Fibroblast of skin of left biceps (primary cell): Measurements from ENCODE around the gene CIAPIN1.

ENCODE experiments used
- DNase-seq, 2 experiments: peaks; one replicate each; pipeline ENCODE4 v3.0.0-alpha.2; 2013; ENCODE audit warnings: low read depth in 2 of 2

Gene CIAPIN1

DNA sequence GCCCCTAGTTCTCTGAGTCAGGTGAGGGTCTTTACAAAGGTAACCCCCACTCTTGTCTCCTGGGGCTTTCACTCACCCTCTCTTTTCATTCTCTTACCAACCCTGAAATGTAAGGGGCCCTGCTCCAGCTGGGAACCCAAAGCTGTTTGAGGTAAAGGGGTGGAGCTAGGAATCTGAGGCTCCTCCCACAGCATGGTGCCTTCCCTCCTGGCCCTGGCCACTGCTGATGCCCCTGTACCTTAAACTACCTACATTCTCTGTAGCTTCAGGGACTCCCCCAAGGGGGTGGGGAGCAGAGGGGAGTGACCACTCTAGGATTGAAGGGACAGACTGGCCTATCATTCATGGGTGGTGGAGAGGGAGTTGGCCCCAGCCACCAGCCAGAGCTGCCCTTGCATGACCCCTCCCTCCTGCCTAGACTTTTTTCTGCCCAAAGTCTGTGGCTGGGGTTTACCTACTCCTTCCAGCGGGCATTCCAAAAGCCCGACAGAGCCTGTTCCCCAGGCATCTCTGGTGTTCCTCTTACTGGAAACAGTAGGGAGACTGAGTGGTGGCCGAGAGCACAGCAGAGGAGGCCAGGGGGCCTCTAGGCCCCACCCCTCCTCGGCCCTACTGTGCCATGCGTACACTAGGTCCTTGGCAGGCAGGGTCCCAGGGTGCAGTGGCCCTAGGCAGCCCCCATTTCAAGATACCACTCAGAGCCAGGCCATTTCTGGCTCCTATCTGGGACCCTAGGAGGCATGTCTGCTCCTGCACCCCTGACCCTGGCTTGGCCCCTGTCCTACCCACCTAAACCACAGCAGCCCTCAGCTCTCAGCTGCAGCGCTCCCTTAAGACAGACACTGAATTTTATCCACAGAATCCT is 29.6 kb upstream of the CIAPIN1 start:
- DNase-seq, result no peak

DNA sequence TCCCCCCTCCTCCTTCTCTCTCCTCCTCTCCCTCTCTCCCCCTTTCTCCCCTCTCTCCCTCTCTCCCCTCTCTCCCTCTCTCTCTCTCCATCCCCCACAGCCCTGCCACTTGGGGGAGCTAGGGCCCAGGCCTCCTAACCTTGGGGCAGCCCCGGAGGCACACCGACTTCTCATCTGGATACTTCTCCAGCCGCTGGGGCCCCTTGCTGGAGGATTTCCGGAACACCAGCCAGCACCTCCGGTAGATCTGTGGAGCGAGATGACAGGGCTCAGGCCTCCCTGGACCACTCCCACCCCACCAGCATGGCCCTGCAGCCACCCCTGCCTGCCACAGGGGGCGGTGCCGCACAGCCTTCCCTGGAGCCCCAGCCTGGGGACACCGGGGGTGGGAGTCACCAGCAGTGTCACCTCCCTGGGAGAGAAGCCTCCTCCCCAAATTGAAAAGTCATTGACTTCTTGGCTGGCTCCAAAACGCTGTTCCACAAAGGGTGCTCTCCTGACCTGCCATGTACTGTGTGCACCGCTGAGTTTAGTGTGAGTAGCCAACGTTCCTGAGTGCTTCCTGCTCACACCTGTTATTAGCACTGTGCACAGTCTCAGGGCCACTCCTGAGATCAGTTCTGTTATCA is 28.6 kb upstream of the CIAPIN1 start:
- no peak for DNase-seq

DNA sequence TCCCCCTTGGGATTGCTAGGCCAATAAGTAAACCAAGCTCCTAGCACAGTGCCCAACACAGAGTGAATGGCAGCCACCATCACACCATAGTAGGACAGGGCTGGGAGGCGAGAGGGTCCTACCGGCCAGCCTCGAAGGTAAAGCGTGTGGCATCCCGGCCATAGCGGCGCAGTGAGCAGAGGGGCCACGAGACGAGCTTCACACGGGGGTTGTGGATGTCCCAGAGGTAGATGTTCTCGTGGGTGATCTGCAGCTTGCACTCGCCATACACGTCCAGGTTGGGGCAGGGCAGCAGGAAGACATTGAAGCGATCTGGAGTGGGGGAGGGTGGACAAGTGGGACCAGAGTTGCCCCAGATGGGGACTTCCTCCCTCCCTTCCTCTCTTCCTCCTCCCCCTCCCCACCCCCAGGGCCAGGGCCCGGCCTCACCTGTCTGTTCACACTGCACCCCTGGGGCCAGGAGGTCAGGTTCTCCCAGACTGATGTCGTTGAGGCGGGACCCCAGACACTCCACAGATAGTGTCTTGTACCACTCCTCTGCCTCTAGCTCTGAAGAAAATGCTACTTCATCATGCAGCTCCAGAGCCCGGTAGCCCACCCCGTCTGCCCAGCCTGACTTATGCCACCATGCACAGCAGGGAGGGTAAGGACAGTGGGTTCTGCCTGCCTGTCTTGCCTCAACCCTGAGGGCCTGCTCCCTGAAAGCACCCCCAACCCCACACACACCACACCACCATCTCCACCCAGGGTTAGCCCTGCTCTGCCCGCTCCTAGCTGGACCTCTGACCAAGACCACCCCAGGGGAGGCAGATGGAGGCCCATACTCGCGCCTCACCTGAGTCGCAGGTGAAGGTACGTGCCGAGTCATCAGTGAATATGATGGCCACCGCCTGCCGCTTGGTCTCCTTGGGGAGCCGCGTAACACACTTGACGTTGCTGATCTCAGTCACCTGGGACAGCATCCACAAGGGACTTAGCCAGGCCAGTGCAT is 27.8 kb upstream of the CIAPIN1 start:
- no peak for DNase-seq

DNA sequence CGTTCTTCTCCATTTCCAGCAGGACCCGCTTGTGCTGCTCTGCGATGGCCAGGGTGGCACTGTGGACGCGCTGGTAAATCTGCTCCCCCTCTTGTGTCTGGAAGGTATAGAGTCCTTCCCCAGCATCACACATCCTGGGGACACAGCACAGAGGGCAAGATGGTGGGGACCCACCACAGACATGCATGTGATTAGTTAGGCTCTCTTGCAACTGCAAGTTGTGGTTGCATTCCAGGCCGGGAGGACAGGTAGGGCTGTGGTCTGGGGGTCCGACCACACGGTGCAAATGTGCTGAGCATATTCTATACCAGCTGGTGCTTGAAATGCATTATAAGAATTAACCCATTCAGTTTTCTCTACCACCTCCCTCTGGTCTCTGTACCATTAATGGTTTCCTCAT is 26.7 kb upstream of the CIAPIN1 start:
- DNase-seq, result no peak

DNA sequence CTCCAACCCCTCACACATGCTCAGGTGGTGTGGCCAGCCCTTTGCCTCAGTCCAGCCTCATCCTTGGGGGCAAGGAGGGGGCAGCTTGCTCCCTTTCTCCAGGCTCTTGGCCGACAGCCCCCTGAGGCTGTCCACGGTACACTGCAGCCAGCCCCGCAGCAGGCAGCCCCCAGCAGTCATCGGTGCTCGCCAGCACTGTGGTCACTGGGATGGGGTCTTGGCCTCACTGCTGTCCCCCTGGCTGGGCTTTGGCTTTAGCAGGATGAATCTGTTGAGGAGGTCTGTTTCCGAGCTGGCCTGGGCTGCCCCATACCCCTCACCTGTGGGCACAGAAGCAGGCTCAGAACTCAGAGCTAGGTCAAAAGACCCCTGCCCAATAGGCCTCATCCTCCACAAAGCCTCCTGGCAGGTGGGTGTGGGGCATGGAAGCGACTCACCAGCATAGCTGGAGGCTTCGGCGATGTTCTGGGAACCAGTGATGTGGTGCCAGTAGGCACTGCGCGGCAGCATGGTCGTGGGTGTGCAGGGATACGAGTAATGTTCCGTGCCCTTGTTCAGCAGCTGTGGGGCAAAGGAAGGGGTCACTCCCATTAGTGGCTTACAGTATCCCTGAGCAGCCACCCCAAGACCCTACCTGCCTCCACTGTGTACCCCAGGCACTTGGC is 26.1 kb upstream of the CIAPIN1 start:
- DNase-seq, result no peak

DNA sequence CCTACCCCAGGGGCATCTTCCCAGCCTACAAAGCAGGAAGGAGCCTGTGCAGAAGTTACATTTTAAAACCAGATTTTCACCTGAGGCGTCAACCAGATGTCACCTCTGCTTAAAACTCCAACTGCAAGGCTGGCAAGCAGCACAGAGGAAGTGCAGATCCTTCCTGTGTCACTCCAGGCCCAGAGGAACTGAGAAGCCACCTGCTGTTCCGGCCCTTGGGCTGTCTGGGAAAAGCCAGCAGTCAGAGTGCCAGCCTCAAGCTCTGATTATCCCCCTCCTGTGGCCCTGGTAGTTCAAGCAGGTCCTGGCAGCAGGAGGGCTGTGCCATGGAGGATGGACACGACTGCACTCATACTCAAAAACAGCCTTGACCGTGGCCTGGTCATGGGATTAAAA is 25.5 kb upstream of the CIAPIN1 start:
- DNase-seq, result no peak

DNA sequence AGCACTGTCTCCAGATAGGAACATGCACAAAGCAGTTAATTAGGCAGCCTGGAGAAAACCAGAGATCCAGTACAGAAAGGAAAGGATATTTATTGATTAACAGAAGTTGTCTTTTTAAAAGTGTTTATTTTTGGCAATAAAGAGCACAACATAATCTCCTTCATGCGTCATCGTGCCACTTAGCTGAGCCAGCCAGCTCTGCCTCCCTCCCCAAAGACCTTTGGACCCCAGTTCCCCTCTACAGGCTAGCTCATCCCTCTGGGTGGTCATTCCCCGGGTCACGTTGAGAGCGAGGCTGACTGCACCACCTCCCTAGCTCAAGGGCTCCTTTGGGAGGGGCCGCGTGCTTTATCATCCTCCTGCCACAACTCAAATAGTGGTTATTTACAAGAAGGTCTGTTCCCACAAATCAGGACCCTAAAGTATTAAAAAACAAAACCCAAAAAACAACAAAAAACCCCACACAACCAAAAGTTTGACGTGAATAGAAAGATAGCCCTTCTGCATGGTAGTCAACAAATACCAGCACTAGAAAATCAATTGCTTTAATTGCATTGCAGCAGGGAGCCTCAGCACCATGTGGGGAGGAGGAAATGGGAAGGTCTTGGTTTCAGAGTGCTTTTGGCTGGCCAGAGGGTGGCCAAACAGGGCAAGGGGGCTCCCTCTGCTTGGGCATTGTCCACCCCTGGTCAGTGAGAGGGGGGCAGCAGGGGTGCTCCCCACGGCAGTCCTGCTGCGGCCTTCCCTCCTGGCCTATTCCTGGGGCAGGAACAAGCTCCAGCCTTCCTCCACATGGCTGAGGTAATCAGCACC is 24.9 kb upstream of the CIAPIN1 start:
- DNase-seq, result no peak

DNA sequence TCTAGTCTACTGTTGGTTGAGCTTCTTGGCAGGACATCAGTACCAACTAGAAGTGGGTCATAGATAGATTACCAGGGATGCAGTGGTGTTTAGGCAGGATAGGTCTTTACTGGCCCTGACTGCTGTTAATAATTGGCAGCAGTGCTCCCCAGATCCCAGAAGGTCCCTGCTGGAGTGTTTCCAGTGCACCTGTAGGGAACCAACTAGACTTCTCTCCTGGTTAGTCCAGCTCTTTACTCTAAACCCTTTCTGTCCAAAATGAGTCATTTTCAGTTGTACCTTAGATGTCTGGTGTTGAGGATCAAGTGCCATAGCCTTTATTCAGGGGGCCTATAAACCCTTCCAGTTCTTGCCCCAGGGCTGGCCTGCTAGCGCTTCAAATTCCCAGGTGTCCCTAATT is 24.0 kb upstream of the CIAPIN1 start:
- DNase-seq, result no peak

DNA sequence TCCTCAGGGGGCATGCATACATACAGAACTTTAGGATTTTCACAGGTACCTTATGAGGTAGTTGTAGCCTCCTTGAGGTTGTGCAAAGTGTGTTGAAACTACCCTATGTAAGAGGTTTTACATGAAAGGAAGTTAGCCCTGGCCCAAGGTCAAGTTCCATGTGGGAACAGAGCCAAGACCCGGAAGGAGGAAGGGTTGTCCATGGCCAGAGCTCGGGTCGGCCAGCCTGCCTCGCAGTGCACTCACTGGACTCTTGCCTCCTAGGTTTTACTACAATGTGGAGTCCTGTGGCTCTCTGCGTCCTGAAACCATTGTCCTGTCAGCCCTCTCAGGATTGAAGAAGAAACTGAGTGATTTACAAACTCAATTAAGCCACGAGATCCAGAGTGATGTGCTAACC is 23.5 kb upstream of the CIAPIN1 start:
- no peak for DNase-seq

DNA sequence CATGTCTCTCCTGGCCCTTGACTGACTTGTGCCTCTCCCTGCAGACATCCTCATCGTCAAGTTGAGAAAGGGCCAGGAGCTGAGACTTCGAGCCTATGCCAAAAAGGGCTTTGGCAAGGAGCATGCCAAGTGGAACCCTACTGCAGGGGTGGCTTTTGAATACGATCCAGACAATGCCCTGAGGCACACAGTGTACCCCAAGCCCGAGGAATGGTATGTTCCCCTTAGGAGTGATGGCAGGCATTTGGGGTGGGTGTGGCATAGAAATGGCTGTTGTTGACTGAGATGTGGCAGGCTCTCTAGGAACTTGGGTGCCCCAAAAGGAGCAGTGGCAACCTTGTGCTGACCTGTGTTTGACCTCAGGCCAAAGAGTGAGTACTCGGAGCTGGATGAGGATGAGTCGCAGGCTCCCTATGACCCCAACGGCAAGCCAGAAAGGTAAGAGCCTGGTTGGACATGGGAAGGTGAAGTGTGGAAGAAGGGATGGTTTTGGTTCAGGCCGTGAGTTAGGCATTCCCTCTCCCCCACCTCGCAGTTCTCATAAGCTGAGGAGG is 22.8 kb upstream of the CIAPIN1 start:
- no peak for DNase-seq

DNA sequence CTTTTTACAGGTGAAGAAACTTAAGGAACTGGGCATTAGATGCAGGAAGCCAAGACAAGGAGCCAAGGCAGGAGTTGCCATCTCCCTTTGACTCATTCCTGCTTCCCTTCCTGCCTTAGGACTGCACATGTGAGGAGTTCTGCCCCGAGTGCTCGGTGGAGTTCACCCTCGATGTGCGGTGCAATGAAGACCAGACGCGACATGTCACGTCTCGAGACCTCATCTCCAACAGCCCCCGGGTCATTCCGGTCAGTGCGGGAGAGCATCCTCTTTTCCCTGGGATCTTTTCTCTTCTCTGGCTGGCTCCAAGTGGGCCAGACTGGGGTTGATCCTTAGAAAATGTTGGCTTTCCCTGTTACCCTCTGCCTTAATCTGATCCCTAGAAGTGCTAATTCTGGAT is 21.9 kb upstream of the CIAPIN1 start:
- no peak for DNase-seq

DNA sequence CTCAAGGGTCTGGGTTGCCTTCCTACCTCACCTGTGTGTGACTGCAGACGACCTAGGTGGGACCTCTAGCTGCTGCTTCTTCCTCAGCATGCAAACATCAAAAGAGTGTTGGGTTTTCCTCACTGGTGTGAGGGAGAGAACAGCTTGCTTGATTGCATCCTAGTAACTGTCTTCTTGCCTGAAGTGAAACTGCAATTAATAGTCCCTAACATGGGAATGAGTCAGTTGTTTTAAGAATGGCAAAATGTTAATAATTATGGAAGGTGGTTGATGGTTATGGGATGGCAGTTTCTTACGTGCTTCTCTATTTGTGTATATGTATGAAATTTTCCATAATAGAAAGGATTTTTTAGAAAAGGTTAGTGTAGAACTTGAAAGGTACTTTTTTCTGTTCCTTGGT is 21.2 kb upstream of the CIAPIN1 start:
- DNase-seq, result no peak

DNA sequence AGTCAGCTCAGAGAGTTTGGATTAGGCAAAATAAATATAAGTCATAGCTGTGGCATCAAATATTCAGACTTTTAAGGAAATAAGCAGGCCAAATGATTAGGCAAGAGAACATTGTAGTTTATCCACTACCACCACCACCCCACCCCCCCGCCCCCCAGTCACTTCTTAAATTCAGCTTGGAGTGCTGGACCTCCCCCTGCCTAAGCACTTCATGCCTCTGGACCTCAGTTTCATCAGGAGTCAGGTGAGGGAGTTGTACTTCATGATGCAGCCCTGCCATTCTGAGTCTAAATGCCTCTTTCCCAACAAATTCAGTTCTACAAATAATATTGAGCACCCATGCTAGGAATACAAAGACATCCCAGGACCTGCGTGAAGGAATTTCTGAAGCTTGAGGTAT is 17.3 kb upstream of the CIAPIN1 start:
- DNase-seq, result no peak

DNA sequence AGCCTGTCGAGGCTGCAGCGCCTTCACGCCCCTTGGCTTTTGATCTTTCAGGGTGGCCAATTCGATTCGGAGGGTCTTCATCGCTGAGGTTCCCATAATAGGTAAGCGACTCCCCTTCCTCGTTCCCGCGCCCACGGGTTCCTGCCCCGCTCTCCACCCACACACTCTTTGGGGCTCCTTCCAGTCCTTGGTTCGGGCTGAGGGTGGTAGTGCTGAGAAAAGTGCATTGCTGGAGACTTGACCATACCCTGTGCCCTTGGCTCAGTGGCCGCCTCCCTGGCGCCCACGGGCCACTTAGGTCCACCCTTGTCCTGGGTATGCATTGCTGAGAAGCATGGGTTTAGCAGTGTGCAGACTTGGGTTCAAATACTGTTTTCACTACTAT is 15.8 kb upstream of the CIAPIN1 start:
- no peak for DNase-seq

DNA sequence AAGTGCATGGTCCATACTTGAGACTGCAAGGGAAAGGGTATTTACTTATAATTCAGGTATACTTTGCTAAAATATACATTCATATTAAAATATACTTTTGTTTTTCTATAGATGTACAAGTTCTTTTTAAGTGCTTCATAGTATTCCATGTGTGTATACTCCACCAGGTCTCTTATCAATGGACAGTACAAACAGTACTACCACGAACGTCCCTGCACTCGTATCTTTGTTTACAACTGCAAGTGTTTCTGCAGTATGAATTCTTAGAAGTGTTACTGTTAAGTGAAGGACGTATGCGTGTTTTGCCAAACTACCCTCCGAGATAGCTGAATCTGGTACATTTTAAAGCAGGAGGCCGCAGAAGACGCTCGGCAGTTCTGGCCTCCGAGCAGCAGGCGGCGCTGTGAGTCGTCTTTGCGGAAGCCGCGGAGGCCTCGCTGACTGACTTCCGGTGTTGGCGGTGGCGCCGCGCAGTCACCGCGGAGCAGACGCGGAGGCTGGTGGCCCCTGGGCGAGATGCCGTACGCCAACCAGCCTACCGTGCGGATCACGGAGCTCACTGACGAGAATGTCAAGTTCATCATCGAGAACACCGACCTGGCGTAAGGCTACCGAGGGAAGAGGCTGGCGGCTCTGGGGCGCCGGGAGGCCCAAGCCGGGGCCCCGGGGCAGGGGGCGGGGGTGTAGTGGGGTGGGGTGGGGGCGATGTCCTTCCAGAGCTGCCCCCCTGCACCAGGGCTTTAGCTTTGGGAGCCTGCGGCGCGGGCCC is 15.2 kb upstream of the CIAPIN1 start, which contains the start of gene POLR2C:
Gene POLR2C, plus strand, starts transcription at position 471 of the 769 bp plus-strand sequence. Its CDS starts 46 bp downstream, at position 517.
- peak; percentile 55 for DNase-seq

DNA sequence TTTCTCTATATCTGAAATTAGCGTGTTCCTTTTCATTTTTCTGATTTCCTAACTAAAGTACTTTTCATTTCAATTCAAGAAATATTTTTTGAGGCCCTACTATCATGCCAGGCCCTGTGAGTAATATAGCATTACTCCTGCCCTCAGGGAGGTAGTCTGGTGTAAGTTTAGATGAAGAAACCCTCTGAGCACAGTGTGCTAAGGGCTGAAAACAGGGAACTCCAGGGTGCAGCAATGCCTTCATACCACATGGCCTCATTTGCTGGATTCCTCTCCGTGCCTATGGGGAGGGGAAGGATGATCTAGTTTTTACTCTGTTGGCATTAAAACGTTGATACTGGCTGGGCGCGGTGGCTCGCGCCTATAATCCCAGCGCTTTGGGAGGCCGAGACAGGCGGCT is 4.8 kb upstream of the CIAPIN1 start:
- no peak for DNase-seq

DNA sequence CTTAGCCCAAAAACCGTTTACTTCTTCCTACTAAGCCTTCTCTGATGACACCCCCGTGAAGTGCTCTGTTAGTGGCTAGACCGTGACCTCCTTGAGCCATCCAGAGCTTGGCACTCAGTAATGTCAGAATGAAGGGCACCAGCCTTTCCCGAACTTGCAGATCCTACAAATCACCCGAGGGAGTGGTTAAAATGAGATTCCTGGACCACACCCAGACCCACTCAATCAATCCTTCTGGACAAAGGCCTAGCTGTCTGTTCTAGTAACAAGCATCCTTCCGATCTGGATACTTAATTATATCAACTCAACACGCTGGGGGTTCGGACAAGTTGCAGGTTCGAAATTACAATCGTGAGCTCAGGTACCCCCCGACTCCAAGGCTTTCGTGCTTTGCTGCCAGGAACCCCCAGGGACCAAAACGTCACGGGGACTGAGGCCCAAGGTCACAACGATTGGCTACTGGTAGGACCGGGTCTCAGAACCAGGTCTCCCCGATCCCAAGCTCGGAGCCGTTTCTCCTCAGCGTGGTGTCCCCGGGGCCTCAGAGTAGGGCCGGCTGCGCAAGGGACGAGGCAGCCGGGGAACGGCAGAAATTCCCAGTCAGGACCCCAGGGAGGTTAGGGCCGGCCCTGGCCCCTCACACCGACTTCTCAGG is 527 bp downstream of the CIAPIN1 start:
- no peak for DNase-seq

DNA sequence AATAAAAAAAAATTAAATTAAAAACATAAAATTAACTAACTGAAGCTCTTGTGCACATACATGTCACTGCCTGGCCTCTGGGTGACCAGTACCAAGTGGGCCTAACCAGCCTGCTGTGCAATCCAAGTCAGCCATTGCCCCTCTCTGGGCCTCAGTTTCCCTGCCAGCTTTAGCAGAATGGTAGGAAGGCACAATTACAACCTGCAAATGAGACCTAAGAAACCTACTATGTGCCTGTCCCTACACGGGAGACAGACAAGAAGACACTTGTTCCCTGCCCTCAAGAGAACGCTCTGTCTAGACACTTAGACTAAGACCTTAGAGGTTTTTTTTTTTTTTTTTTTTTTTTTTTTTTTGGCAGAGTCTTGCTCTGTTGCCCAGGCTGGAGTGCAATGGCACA is 1.7 kb downstream of the CIAPIN1 start:
- DNase-seq, result no peak

DNA sequence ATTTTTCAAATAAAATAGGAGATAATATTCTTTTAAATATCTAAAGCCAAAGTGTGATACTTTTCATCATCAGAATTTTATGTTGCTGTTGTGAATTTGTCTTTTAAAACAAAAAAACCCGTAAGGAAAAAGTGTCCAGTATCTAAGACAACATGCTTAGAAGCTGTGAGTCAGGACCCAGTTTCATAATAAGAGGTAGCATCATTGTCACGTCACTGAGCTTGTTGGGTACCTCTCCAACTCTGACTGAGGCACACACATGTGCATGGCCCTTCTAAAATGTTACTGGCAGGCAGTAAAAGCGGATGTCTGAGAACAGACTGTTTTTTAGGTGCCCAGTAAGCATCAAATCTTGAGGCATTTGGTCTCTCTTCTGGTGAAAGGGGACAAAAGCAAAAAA is 2.5 kb downstream of the CIAPIN1 start:
- DNase-seq, result no peak
